Frontal cortex (tissue), 4 donors: ENCODE results near the gene SUPT20HL2. TPM values are rescaled to one million over a fixed set of nuclear protein-coding genes. Genes with fewer than 3 reads are reported as not detected.
A peak's percentile ranks its signal among the peaks of the same experiment; 100 is the strongest.
"Not testable (repeated sequence)": the region's sequence is repeated elsewhere in the genome, so short reads cannot be mapped to it uniquely, and the experiment has no call there.

Source experiments
- DNase-seq, 2 donors: peaks; one replicate each; pipeline ENCODE4 v3.0.0; 2012; ENCODE audit warnings: low spot score in 2 of 2
- FAIRE-seq: peaks from 2 replicates; lab custom pipeline; 2012; peaks lifted over from hg19 to GRCh38; lab: Jason Lieb, UNC
- total RNA-seq: library from RNA; depleted of rRNA; stranded (reverse); fragments of >200 nt; gene quantifications from one replicate; pipeline ENCODE4 v1.2.3, GENCODE V29; 2014
- donor health status: control.
- donor health status: control.
- donor health status: control.

The SUPT20HL2 gene
- total RNA-seq, 1 donor from 2014 or later: not detected

DNA sequence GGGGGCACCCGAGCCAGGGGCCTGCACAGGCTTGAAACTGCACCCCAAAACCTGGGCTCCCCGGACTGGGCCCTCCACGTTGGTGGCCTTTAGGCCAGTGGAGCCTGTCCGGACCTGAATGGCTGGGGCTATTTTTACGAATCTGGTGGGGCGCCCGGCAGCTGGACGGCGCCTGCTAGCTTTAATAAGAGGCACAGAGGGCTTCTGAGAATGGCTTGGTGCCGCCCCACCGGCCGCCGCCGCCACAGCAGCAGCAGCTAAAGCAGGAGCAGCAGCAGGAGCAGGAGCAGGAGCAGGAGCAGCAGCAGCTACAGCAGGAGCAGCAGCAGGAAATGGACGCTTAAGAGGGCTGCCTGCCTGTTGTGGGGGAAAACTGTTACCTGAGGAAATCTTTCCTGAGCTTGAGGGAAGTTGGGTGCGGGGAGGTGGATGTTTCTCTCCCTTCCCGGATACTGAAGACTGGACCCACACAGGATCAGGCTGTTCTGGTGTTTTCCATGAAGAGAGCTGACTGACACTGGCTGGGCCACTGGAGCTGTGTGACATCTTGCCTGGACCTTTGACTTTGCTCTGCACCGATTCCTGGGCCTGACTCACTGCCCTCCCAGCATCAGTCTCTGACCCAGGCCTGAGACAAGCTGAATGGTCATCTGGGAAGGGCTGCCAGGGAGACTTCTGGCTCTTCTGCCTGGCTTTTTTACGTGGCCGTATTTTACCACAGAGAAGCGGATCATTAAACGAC lies 2.2 kb downstream of the SUPT20HL2 start:
- FAIRE-seq, DNase-seq: not testable (repeated sequence)

DNA sequence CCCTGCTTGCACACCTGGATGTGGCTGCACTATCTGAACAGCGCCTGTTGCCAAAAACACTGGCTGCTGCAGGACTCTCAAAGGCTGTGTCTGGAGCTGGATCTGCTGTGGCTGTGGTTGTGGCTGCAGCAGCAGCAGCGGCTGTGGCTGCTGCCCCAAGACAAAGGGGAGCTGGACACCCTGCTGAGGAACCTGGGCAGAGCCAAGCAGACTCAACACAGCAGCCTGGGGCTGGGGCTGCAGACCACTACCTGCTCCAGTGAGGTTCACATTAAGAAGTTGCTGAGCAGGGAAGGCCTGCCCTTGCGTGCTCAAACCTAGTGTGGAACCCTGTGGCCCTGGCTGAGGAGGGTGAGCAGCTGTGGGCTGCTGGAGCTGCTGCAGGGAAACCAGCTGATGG lies 3.0 kb downstream of the SUPT20HL2 start:
- DNase-seq, FAIRE-seq: not testable (repeated sequence)

DNA sequence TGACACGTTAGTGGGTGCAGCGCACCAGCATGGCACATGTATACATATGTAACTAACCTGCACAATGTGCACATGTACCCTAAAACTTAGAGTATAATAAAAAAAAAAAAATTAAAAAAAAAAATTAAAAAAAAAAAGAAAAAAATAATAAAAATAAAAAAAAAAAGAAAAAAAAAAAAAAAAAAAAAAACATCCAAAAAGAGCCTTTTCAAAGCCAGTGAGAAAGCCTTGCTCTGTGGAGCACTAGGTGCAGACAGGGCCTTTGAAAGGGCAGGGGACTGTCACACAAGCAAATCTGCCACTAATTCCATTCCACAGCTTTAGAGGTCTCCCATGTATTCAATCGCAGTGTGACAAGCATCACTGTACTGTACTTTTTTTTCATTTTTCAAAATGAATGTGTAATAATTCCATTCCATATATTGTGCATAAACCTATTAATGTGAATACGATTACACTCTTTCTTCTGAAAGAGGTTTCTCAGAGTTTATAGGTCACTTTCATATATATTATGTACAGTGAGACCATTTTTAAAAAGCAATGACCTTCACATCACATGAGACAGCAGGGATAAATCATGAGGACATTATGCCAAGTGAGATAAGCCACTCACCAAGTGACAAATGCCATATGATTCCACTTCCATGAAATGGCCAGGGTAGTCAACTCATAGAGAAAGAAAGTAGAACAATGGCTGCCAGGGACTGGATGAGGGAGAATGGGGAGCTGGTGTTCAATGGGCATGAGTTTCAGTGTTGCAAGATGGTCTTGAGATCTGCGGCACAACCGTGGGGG lies 4.1 kb downstream of the SUPT20HL2 start:
- peak; percentile 3 for FAIRE-seq
- DNase-seq: not testable (repeated sequence)

DNA sequence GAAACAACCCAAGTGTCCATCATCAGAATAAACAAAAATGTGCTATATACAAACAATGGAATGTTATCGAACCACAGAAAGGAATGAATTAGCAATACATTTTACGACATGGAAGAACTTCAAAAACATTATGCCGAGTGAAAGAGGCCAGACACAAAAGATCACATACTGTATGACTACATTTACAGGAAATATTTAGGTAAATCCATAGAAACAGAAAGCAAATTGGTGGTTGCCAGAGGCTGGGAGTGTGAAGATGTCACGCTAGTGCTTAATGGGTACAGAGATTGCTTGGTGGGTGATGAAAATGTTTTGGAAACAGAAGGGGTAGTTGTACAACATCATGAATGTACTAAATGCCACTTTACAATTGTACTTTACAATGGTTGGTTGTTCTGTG lies 5.1 kb downstream of the SUPT20HL2 start:
- not testable (repeated sequence) for FAIRE-seq

DNA sequence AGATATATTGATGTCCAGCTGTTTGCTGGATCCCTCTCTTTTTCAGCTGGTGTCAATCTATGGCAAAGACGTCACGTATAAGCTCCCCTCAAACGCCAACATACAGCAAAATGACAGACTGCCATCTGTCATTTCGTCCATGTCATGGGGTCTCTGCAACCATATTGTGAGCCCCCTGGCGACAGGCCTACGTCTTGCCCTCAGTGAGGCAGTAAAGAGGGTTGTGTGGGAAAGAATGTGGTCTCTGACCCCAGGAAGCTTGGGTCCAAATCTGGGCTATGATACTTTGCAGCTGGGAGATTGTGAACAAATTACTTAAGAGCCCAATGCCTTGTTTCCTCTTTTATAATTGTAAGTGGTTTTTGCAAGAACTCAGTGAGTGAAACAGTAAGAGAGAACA lies 7.4 kb downstream of the SUPT20HL2 start:
- FAIRE-seq: no peak
- no peak for DNase-seq

More for the DNA sequence above, 5.1 kb downstream of the SUPT20HL2 start:
- not testable (repeated sequence) for DNase-seq

DNA sequence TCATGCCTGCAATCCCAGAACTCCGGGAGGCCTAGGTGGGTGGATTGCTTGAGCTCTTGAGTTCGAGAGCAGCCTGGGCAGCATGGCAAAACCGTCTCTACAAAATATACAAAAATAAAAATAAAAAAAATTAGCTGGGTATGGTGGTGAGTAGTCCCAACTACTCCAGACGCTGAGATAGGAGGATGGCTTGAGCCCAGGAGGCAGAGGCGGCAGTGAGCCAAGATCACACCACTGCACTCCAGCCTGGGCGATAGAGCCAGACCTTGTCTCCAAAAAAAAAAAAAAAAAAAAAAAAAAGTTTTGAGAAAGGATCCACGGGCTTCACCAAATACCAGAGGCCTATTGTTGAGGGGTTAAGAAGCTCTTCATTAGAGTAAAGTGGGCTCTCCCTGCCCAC lies 8.0 kb downstream of the SUPT20HL2 start:
- FAIRE-seq: no peak
- DNase-seq: no peak

DNA sequence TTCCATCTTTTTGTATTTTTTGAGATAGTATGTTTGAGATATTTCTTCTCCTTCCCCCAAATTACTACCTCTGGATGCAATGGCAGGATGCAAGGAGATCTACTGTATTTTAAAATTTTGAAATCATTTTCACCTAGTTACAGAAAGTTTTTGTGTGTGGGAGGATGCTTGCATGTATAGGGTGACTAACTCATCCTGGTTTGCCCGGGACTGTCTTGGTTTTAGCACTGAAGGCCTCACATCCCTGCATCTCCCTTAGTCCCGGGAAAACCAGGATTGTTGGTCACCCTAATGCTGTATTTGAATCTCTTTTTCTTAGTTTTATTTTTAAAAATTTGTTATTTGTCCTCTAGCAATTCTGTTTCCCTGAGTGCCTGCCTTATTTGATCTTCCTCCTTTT lies 12.1 kb downstream of the SUPT20HL2 start:
- FAIRE-seq: no peak
- no peak for DNase-seq

DNA sequence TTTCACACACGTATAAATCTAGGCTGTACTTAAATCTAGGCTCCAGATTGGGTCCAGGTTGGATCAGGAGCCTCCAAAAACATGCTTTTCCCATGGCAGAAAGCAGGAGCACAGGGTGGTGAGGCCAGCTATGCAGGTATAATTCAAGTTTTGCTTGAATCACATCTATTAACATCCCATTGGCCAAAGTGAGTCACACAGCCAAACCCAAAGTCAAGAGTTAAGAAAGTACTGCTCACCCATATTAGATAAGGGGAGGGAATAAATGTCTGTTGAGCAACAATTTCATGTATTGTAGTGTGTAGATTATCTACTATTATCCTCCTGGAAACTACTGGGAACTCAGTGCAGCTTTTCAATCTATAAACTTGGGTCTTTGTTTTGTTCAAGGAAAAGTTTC lies 12.8 kb downstream of the SUPT20HL2 start:
- FAIRE-seq: no peak
- DNase-seq: no peak

DNA sequence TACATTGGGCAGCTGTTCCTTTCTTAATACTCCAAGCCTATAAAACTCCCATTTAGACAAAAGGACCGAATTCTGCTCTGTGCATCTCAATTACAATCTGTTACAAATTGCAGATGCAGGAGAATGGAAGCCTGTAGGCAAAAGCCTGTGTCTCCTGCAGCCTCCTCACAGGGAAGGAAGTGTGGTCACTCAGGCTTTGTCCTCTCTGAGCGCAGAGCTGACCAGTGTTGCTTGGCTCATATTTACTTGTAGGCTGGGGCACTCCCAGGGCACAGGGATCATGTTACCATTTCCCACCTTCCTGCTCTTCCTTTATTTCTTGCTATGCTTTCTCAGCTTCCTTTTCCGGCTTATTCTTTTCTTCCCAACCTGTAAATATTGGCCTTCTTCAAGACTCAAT lies 15.7 kb downstream of the SUPT20HL2 start:
- no peak for DNase-seq
- no peak for FAIRE-seq

DNA sequence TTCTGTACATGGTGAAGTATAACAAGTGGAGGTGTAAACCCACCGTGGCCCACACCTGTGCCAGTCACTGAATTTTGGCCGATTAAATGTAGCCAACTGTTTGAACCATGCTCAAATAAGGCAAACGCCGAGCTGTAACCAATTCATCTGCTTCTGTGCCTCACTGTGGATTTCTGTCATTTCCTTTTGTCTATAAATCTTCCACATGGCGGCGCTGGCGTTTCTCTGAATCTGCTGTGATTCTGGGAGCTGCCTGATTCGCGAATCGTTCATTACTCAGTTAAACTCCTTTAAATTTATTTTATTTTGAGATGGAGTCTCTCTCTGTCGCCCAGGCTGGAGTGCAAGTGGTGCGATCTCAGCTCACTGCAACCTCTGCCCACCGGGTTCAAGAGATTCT lies 19.2 kb downstream of the SUPT20HL2 start:
- FAIRE-seq: no peak
- no peak for DNase-seq

DNA sequence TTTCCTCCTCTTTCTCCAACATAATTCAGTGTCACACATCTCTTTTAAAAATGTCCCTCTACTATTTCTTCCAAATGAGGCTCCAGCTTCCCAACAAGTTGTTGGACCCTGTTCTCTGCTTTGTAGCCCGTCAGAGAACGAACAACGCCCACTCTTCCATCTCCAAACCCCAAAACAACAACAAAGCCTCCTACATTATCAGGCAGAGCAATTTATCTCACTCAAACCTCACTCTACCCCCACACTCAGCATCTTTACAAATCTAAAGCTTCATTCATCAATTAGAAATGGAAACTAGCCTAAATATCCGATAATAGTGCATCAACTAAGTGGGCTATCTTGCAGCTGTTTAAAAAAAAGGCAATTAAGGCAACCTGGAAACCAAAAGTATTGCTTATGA lies 20.5 kb downstream of the SUPT20HL2 start:
- FAIRE-seq: no peak
- no peak for DNase-seq

DNA sequence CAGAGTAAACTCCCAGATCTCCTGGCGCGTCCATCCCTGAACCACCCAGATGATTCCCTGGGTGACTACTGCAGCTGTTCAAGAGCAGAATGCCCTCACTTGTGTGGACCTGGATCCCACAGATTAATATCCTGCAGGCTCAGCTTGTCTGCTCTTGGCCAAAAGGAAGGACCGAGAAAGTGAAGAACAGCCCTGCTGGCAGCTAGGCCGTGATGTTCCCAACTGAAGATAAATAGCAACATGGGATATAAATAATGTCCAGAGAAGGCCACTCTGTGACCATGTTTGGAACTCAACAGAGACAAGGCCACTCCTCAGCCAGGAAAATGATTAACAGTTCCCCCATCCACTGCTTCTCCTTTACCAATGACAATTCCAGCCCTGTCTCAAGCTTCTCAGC lies 21.5 kb downstream of the SUPT20HL2 start:
- FAIRE-seq (no peak), DNase-seq (no peak)

DNA sequence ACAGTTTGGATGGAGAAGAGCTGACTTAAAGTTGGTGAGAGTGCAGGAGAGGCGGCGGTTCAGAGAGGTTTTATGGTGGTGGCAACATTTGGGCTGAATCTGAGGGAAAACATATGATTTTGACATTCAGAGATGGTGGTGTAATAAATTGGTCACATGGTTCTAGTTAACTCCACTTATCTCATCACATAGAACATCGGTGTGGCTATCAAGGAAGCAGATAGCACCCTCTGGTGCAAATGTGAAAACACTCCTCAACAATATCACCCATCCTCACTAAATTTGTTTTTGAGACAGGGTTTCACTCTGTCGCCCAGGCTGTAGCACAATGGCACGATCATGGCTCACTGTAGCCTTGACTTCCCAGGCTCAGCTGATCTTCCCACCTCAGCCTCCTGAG lies 28.8 kb downstream of the SUPT20HL2 start:
- DNase-seq (no peak), FAIRE-seq (no peak)

DNA sequence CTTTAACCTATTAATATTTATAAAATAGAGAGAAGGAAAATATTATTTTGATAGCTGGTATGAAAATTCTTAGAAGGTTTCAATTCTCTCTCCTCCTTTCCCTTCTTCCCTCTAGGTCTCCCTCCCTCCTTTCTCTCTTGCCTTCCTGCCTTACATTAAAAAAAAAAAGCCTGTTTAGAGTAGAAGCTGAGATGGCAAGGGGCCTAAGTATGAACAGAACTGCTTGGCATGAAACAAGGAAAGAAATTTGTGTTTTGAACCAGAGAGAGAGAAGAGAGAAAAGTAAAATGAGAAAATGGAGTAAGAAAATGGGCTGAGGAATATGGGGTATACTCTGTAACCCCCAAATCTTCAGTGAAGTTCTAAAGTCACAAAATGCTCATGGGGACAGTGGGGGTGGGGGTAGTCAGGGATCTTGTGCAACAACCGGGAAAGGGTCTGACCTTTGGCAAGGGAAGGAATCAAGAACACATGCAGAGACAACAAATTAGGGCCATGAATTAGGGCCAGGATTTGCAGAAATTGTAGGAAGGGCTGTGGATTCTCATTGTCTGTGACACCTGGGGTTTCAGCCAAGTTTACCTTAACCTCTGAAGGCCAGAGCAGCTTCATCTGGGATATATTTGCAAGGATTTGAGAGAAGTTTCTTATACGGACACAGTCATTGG lies 30.6 kb downstream of the SUPT20HL2 start:
- DNase-seq (no peak), FAIRE-seq (no peak)

DNA sequence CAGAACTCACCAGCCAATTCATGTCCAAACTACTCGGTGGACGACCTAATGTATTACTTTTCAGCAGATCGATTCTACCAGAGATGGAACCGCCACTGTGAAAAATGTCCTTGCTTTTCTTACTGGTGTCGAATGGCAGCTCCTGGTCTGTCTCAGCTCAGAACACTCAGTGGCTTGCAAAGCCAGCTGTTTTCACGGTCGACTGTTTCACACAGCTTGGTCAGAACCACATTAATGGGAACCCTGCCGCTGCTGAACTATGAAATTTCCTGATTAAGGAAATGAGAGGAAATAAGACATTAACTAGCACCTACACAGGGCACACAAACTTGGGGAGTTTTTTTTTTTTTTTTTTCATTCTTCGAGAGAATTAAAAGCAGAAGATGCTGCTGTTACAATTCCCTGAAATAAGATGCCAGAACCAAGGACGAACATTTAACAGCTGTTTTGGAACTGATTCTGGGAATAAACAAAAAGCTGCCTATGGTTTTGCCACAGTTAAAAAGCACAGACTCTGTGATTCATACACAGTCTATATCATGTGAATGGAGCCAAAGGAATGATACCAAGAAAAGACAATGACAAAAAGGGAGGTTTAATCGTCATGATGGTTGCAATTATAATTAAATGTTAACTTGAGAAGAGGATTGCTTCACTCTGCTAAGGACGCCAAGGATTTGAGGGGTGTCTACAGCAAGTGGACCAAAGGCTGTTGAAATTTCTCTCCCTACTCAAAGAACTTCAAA lies 31.3 kb downstream of the SUPT20HL2 start:
- DNase-seq: no peak
- FAIRE-seq: no peak

DNA sequence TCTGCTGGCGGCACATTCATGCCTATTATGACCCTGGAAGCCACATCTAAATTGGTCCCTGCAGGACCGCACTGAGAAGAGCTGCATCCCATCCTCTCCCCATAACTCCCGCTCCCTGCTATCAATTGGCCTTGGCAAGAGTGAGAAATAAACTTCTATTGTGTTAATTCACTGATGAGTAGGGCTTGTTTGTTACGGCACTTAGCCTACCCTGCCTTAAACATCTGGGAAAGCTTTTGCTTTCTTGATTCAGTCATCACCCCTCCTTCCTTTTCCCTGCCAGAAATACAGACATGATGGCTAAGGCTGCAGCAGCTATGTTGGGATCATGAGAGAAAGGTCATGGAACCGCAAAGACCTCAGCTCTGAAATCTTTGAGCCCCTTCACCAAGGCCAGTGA lies 36.5 kb downstream of the SUPT20HL2 start:
- no peak for FAIRE-seq

DNA sequence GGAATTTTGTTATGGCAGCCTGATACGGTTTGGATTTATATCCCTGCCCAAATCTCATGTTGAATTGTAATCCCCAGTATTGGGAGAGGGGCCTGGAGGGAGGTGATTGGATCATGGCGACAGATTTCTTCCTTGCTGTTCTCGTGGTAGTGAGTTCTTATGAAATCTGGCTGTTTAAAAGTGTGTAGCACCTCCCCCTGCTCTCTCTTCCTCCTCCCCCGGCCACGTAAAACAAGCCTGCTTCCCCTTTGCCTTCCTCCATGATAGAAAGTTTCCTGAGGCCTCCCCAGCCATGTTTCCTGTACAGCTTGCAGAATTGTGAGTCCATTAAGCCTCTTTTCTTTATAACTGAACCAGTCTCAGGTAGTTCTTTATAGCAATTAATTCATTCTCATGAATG lies 37.9 kb downstream of the SUPT20HL2 start:
- FAIRE-seq (no peak), DNase-seq (no peak)

More for the DNA sequence above, 36.5 kb downstream of the SUPT20HL2 start:
- no peak for DNase-seq

DNA sequence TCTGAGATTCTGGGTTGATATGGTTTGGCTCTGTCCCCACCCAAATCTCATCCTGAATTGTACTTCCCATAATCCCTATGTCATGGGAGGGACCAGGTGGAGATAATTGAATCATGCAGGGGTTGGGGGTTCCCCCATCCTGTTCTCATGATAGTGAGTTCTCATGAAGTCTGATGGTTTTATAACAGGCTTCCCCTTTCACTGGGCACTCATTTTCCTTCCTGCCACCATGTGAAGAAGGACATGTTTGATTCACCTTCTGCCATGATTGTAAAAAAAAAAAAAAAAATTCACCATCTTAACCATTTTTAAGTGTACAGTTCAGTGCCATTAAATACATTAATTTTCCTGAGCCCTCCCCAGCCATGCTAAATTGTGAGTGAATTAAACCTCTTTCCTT lies 42.6 kb downstream of the SUPT20HL2 start:
- no peak for FAIRE-seq
- DNase-seq: no peak

DNA sequence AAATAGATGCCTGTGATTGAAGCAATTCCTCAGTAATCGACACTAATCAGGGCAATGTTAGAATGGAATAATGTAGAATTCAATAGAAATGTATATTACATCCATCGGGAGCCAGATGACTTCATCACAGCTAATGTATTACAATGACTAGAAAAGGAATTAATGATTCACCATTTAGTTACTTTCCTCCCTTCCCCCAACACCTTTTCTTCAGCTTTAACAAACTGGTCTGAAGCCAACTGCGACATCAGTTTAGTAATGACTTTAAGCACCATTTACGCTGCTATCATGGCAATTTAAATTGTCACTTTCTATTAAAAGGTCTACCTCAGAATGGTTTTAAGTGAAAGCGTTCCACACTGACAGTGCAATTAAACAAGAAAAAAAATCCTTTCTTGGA lies 45.1 kb downstream of the SUPT20HL2 start:
- DNase-seq (no peak), FAIRE-seq (no peak)

DNA sequence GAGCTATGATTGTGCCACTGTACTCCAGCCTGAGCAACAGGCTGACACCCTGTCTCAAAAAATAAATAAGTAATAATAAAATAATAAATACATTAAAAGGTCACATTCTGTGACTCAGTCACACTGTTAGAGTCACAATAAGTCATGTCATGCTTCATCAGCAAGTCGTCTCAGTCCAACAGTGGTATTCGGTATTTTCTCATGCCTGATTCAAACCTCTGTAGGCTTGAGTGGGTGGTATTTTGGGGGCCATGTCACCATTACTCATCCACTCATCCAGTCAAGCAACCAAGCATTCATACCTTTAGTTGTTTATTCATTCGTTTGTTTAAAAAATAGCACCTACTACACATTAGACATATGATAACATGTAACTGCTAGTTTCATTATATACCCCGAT lies 46.9 kb downstream of the SUPT20HL2 start:
- DNase-seq: no peak
- FAIRE-seq: no peak
